Natural killer cell (primary cell): ENCODE data around the gene SETDB2. TPM values are rescaled to one million over a fixed set of nuclear protein-coding genes. Genes with fewer than 3 reads are reported as not detected.

Experiments used
- ATAC-seq, 3 donors: fragments of 150-1000 bp in 2 of 3; fragments of 200-7000 bp in 1 of 3; cut with Tn5 transposase; 1 replicate in 1 of 3; 2 replicates in 2 of 3; pipeline ENCODE4 v1.10.0; 2021; ENCODE audit warnings: mild to moderate bottlenecking in 2 of 3, moderate library complexity in 2 of 3
- DNase-seq, 2 donors: peaks; one replicate each; pipeline versions ENCODE4 v3.0.0 to v3.0.0-alpha.2; 2013 to 2021; ENCODE audit warnings: mixed read lengths in 1 of 2
- H3K27ac ChIP-seq: one replicate; pipeline ENCODE4 v1.5.1; 2013; ENCODE audit warnings: mild to moderate bottlenecking, low read length
- H3K27me3 ChIP-seq: one replicate; pipeline ENCODE4 v1.6.1; 2013; ENCODE audit warnings: low read length; ENCODE audit not compliant: control insufficient read depth, insufficient read depth
- H3K36me3 ChIP-seq: one replicate; pipeline ENCODE4 v1.6.1; 2013; ENCODE audit warnings: low read length; ENCODE audit not compliant: control insufficient read depth, insufficient read depth
- H3K4me1 ChIP-seq: one replicate; pipeline ENCODE4 v1.6.1; 2013; ENCODE audit warnings: low read length; ENCODE audit not compliant: control insufficient read depth, insufficient read depth
- H3K4me3 ChIP-seq: one replicate; pipeline ENCODE4 v1.5.1; 2013; ENCODE audit warnings: low read length
- H3K9me3 ChIP-seq: one replicate; pipeline ENCODE4 v1.6.1; 2013; ENCODE audit warnings: low read length; ENCODE audit not compliant: control insufficient read depth, insufficient read depth
- H3K27ac Mint-ChIP-seq, 2 donors: one replicate each; pipeline ENCODE4 v1.8.0; 2022; ENCODE audit warnings: mild to moderate bottlenecking in 2 of 2, mixed read lengths in 2 of 2, moderate library complexity in 1 of 2
- H3K27me3 Mint-ChIP-seq, 2 donors: one replicate each; pipeline ENCODE4 v1.8.0; 2022; ENCODE audit warnings: low read depth in 2 of 2, mixed read lengths in 2 of 2
- H3K36me3 Mint-ChIP-seq: one replicate; pipeline ENCODE4 v1.8.0; 2022; ENCODE audit warnings: mixed read lengths
- H3K4me1 Mint-ChIP-seq, 2 donors: one replicate each; pipeline ENCODE4 v1.8.0; 2022; ENCODE audit warnings: mixed read lengths in 2 of 2
- H3K4me3 Mint-ChIP-seq: one replicate; pipeline ENCODE4 v1.8.0; 2022; ENCODE audit warnings: mild to moderate bottlenecking, moderate library complexity, mixed read lengths
- H3K9me3 Mint-ChIP-seq, 2 donors: one replicate each; pipeline ENCODE4 v1.8.0; 2022; ENCODE audit warnings: mixed read lengths in 2 of 2
- WGBS: methylation state at CpG from one replicate; pipeline ENCODE4 v1.1.7; 2013; ENCODE audit warnings: missing lambda C conversion rate; ENCODE audit not compliant: insufficient coverage; 5-methylcytosine and 5-hydroxymethylcytosine counted together
- intact Hi-C: fragments of 100-400 bp; cut with micrococcal nuclease; formaldehyde crosslinking; loops from one replicate; pipeline ENCODE4 v1.14.2; 2022
- total RNA-seq, 4 donors: library from RNA; stranded (reverse); fragments of 120-200 nt in 1 of 4; gene quantifications; one replicate each; pipeline versions ENCODE4 v1.2.3 to v1.2.4, GENCODE V29; 2013 to 2022
- TF ChIP-seq, protein P1 (sequence below): fragments of 200-600 bp; IDR thresholded peaks from one replicate; pipeline ENCODE4 v1.8.0; 2022; ENCODE audit warnings: antibody characterized with exemption

SETDB2 gene
- total RNA-seq, 3 donors from 2014 or later (not counting 1 experiment from before 2014, with no cell fraction given): 15.8 to 17.4 (median 16.4) TPM

DNA sequence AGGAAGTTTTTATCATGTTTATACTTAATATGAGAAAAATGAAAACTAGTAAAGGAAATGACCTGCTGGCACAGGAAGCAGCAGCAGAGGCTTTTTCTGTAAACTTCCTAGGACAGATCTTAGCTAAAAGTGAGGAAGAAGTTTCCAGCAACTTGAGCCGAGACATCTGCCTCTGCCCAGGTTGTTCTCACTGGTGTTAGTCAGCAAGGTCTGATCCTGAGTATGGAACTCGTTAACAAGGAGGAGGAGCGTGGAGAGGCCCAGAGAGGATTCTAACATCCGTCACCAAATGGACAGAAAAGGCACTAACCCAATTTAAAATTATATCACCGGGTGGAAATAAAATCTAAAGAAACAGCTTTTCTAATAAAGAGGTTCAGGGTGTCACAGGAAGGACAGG is 95.2 kb downstream of the SETDB2 start:
- Mint-ChIP-seq H3K9me3 (no peaks in the 10 kb centered on the region), H3K4me1 (peaks cover 0 to 6% of the 10 kb centered on the region in 2 donors), H3K4me3 (no peak overlapping the region), H3K27me3 (no peaks in the 10 kb centered on the region), H3K36me3 (peaks cover 21% of the 10 kb centered on the region), H3K27ac (peak overlapping the region in 1 of 2 donors; percentile 36)
- DNase-seq (no peak), ATAC-seq (no peak)
- Histone ChIP-seq H3K4me1 (no peaks in the 10 kb centered on the region), H3K27ac (no peak overlapping the region), H3K4me3 (no peak overlapping the region), H3K27me3 (no peaks in the 10 kb centered on the region), H3K36me3 (peaks cover 19% of the 10 kb centered on the region), H3K9me3 (no peaks in the 10 kb centered on the region)
- TF ChIP-seq, protein P1, sequence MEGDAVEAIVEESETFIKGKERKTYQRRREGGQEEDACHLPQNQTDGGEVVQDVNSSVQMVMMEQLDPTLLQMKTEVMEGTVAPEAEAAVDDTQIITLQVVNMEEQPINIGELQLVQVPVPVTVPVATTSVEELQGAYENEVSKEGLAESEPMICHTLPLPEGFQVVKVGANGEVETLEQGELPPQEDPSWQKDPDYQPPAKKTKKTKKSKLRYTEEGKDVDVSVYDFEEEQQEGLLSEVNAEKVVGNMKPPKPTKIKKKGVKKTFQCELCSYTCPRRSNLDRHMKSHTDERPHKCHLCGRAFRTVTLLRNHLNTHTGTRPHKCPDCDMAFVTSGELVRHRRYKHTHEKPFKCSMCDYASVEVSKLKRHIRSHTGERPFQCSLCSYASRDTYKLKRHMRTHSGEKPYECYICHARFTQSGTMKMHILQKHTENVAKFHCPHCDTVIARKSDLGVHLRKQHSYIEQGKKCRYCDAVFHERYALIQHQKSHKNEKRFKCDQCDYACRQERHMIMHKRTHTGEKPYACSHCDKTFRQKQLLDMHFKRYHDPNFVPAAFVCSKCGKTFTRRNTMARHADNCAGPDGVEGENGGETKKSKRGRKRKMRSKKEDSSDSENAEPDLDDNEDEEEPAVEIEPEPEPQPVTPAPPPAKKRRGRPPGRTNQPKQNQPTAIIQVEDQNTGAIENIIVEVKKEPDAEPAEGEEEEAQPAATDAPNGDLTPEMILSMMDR: no peak
- intact Hi-C loops: no loop called here
- 75% methylated on average over 4 of the region's 5 CpGs for WGBS

DNA sequence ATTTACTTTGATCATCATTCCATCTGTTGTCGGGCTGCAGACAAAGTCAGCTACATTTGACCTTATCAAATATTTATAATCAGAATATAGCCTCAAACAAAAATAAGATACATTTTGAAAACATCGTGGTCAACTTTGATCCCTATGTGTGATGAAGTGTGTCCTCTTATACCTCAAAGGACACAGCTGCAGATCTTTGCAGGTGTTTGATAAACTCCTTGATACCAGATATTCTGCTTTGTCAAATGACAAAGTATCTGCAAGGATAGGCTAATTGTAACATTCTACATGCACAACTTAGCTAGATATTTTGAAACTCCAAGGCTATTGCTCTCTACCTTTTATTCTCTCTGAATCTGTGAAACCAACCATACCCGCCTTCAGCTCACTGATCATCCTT is 95.7 kb downstream of the SETDB2 start:
- no peak overlapping the region for H3K4me3 ChIP-seq
- H3K9me3 Mint-ChIP-seq: no peaks in the 10 kb centered on the region
- intact Hi-C loops: no loop called here
- no peak for ATAC-seq
- no peak for DNase-seq
- H3K4me1 ChIP-seq: no peaks in the 10 kb centered on the region
- H3K27ac Mint-ChIP-seq: peak overlapping the region in 1 of 2 donors; percentile 59
- no peak overlapping the region for H3K27ac ChIP-seq
- peaks cover 21% of the 10 kb centered on the region for H3K36me3 Mint-ChIP-seq
- H3K27me3 ChIP-seq: no peaks in the 10 kb centered on the region
- H3K9me3 ChIP-seq: no peaks in the 10 kb centered on the region
- H3K4me3 Mint-ChIP-seq: no peak overlapping the region
- 63% methylated on average over 3 of the region's 3 CpGs for WGBS
- peaks cover 23% of the 10 kb centered on the region for H3K36me3 ChIP-seq
- no peaks in the 10 kb centered on the region for H3K27me3 Mint-ChIP-seq
- H3K4me1 Mint-ChIP-seq: peaks cover 0 to 6% of the 10 kb centered on the region in 2 donors
- TF ChIP-seq, protein P1: no peak

DNA sequence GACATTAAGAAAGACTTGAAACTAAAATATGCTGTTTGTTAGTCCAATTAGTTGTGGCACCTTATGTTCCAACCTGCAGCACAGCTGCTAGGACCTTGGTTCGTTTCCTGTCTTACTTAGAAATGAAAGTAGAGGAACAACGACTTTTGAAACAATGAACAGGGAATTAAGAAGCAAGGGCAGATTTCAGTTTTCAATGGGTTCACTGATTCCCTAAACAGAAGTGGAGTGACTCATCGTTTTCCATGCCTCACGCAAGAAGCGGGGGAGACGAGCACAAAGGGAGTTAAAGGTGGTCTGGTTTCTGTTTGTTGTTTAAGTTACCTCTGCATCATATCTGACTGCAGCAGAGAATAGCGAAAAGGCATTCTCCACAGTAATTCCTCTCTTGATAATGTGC is 96.5 kb downstream of the SETDB2 start:
- H3K4me3 ChIP-seq: no peak overlapping the region
- ATAC-seq: no peak
- no peaks in the 10 kb centered on the region for H3K27me3 ChIP-seq
- 19% methylated on average over 7 of the region's 7 CpGs for WGBS
- H3K27ac ChIP-seq: no peak overlapping the region
- H3K27ac Mint-ChIP-seq: peak overlapping the region in 1 of 2 donors; percentile 59
- intact Hi-C loops: no loop called here
- H3K36me3 ChIP-seq: peaks cover 28% of the 10 kb centered on the region
- no peaks in the 10 kb centered on the region for H3K4me1 ChIP-seq
- H3K9me3 ChIP-seq: no peaks in the 10 kb centered on the region
- TF ChIP-seq, protein P1: no peak
- peak overlapping the region; percentile 54 for H3K4me3 Mint-ChIP-seq
- H3K9me3 Mint-ChIP-seq: no peaks in the 10 kb centered on the region
- H3K36me3 Mint-ChIP-seq: peaks cover 21% of the 10 kb centered on the region
- peak in 1 of 2 donors; percentile 30 for DNase-seq
- H3K4me1 Mint-ChIP-seq: peaks cover 0 to 6% of the 10 kb centered on the region in 2 donors
- H3K27me3 Mint-ChIP-seq: no peaks in the 10 kb centered on the region

DNA sequence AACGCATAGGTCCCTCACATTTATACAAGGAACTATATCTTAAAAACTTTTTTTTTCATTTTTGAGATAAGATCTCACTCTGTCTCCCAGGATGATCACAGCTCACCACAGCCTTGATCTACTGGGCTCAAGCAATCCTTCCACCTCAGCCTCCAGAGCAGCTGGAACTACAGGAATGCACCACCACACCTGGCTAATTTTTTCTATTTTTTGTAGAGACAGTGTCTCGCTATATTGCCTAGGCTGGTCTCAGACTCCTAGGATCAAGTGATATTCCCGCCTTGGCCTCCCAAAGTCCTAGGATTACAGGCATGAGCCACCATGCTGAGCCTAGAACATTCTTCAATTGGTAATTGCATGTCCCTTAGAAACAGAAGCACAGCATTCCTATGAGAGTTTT is 99.6 kb downstream of the SETDB2 start:
- no peak overlapping the region for H3K4me3 Mint-ChIP-seq
- WGBS: 96% methylated on average over 3 of the region's 3 CpGs

More for the DNA sequence above, 99.6 kb downstream of the SETDB2 start:
- Mint-ChIP-seq H3K36me3 (peaks cover 14% of the 10 kb centered on the region), H3K9me3 (no peaks in the 10 kb centered on the region), H3K4me1 (peaks cover 0 to 6% of the 10 kb centered on the region in 2 donors), H3K27me3 (no peaks in the 10 kb centered on the region), H3K27ac (no peak overlapping the region)
- TF ChIP-seq, protein P1: no peak
- Histone ChIP-seq H3K4me1 (no peaks in the 10 kb centered on the region), H3K36me3 (peaks cover 43% of the 10 kb centered on the region), H3K9me3 (no peaks in the 10 kb centered on the region), H3K4me3 (no peak overlapping the region), H3K27me3 (no peaks in the 10 kb centered on the region), H3K27ac (no peak overlapping the region)
- DNase-seq (no peak), ATAC-seq (no peak)
- intact Hi-C loops: no loop called here
